GM21367 (cell line): Measurements from ENCODE around the gene MACF1.

ENCODE experiments used
- ATAC-seq: cut with Tn5 transposase; IDR thresholded peaks from one replicate; pipeline ENCODE4 v1.9.1; 2021; ENCODE audit not compliant: unreplicated experiment

MACF1 gene

GRCh38 chr1:39387452-39387851 lies 183.0 kb downstream of the MACF1 start:
- no peak for ATAC-seq

DNA sequence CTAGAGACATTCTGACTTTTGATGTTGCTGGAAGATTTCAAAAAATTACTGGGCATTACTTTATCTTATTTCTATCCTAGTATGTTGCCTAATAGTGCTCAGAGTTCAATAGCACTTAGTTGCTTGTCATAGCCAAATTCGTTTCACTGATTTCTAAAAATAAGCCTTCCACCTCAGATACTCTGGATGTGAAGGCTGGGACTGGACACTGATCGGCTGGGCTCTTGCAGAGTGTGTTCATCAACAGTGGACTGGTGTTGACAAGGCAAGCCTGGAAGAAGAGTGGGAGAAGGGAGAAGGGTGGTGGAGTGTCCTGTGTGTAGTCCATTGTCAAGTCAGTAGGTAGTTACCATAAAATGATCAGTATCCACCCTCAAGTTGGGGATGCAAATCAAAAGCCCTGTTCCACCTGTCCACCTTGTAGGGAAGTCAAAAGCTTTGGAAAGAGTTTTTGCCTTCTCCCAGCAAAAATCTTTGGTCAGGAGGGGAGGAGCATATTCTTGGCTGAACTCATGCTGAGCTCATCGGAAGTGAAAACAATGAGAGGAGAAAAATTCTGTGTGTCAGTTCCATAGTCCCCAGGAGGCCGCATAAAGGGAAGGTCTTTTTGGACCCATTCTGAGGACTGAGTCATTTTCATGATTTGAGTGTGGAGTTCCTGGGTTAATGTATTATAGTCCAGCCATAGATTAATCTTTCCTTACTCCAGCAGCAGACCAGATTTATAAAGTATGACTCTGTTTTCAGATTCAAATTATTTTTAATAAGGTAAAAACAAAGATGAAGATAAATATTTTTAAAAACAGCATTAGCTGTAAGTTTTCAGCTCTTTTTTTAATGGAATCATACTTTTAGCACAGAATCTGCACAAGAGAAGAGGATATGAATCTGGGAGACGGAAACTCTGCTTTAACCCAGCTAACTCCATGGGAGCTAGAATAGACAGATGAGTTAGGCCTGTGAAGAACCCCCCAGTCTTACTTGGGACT lies 187.5 kb downstream of the MACF1 start:
- no peak for ATAC-seq

GRCh38 chr1:39392851-39393573 lies 188.5 kb downstream of the MACF1 start:
- ATAC-seq, result no peak

GRCh38 chr1:39393645-39394044 lies 189.2 kb downstream of the MACF1 start:
- no peak for ATAC-seq

GRCh38 chr1:39394059-39394458 lies 189.6 kb downstream of the MACF1 start:
- ATAC-seq, result no peak

GRCh38 chr1:39394598-39394997 lies 190.1 kb downstream of the MACF1 start:
- ATAC-seq, result no peak

GRCh38 chr1:39395357-39395831 lies 190.9 kb downstream of the MACF1 start:
- ATAC-seq, result no peak

DNA sequence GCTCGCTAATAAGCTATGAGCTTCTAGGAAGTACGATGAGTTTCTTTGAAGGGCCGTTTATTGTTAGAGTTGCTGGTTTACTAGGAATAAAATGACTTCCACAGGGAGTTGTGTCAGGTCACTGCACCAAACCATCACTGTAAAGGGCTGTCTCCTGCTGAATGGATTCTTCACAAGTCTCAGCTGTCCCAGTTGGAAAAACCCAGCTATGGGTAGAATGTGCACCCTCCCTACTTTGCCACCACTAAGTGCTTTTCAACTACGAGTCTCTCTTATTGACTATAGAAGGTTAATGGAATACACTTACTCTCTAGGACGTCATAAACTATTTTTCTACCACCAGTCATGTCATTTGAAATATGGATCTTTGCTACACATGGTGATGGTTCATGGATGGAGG lies 192.2 kb downstream of the MACF1 start:
- no peak for ATAC-seq

- no peak for ATAC-seq
Observed at GRCh38 chr1:39397487-39397886, 193.0 kb downstream of the MACF1 start.

DNA sequence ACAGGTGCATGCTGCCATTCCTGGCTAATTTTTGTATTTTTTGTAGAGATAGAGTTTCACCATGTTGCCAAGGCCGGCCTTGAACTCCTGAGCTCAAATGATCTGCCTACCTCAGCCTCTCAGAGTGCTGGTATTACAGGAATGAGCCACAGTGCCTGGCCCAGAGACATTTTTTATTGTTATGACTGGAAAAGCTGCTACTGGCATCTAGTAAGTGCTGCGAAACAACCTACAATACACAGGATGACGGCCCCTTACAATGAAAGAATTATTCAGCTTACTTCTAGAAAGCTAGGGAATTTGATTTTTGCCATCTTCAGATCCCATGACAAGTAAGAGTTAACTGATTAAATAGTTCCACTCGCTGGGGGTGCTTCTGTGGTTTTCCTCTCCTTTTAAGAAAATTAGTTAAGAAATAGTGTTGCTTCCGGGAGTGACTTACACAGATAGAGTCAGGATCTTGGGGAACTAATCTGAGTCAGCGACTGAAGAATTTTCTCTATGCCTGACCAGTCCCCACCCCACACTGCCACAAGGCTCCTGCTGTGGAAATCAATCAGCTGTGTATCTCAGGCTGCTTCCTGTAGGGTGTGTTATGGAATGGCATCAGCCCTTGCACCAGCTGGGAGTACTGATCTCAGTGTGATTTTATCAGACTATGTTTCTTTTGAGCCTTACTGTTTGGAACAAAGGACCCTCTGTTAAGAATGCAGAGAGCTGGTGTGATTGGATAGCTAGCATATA lies 194.0 kb downstream of the MACF1 start:
- ATAC-seq, result no peak

DNA sequence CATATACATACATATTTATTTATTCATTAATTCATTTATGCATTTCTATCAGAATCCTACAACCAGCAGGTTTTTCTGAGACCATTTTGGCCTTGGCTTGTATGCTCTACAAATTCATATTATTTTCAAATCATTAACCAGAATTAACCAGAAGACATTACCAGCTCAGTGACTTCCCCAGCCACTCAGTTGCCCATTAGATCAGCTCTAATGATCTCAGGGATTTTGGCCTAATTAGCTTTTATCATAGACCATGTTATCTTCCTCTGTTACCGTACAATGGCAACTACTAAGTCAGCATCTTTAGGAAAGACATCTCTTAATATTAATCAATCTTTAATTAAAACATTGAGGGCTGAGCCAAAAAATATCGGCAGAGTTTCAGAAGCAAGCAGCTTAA lies 196.6 kb downstream of the MACF1 start:
- ATAC-seq, result no peak

DNA sequence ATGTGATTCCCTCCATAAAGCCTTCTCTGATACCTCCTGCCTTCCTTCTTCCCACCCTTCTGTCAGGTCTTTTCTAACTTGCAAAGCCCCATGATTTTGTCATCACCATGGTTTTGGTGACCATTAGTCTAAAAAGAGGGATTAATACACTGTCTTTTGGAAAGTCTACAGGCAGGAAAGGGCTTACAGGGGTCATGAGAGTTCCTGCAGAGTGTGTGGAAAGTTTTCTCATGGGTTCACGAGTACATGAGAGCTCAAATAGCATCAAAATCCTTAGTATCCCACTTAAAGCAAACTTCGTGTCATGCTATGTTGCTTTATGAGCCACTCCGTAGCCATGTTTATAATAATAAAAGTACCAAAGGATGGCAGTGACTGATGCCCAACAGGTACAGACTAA lies 200.4 kb downstream of the MACF1 start:
- no peak for ATAC-seq

GRCh38 chr1:39405358-39405757 lies 200.9 kb downstream of the MACF1 start:
- no peak for ATAC-seq

DNA sequence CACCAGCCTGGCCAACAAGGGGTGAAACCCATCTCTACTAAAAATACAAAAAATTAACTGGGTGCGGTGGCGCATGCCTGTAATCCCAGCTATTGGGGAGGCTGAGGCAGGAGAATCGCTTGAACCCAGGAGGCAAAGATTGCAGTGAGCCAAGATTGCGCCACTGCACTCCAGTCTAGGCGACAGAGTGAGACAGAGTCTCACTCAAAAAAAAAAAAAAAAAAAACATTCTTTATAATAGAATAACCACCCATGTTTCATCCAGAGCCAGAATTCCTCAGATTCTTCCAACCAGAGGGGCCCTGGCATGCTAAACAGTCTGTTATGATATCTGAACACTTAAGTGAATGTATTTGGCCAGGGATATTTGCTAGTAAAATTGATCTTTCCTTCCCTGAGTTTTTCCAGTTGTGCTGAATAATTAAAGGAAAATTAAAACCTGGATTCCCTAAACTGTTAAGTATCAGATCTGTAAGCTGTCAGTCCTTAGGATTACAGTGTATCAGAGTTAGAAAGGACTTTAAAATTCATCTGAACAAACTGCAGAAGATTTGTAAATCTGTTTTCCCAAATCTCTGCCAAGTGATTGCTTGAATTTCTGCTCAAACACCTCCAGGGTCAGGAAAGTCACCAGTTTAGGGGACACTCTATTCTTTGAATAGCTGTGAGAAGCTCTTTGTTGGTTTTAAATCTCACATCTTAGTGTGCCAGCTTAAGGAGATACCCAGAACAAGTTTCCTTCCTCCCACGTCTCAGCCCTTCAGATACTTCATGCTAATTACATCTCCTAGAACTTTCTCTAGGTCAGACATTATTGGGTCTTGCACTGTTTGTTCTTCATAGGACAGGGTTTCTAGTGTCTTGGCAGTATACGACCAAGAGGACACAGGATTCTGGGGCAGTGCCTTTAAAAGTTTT lies 202.3 kb downstream of the MACF1 start:
- no peak for ATAC-seq

- no peak for ATAC-seq
Observed at GRCh38 chr1:39407510-39407895, 203.0 kb downstream of the MACF1 start.

DNA sequence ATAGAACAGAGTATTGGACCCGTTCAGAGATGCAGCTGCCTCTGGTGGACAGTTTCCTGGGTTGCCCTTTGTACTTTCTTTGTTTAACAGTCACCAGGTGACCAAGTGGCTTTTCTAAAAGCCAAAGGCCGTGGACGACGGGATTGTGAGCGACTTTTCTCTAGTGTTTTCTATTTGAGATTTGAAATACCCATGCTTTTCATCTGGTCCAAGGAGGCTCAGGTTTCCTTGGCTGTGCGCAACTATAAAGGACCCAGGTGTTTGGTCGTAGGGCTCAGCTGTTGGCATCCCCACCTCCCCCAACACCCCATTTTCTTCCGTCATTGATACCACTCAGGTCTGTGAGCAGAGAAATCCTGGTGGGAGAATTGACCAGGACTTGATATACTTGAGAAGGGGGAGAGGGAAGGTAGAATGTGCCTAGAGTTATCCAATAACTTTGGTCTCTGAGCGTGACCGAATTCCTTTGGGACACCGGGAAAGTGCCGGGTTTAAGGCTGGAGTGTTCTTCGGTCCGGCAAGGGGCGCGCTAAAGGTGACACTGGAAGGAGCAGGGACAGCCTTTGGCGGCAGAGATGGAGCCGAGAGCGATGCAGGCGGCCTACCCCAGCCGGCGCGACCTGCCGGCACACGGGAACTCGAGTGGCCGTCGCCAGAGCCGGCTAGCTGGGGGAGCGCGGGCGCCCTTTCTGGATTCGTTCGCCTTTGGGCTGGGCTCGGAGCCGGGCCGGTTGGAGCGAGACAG lies 203.6 kb downstream of the MACF1 start:
- ATAC-seq, result no peak

DNA sequence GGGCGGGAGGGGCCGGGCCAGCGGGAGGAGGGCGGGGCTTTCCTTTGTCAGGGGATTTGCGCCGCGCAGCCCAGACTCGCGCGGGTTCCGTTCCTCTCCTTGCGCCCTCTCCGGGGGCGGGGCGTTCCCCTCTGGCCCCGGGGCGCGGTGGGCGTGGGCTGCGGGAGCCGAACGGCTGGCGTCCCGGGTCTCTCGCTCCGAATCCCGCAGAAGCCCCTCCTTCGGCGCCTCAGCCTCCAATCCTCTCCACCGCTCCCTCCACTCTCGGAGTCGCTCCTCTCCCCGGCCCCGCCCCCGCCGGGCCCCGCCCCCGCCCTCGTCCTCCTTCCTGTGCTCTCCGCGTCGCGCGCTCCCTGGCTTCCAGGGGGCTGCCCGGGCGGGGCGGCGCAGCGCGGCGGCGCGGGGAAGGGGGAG lies 204.2 kb downstream of the MACF1 start:
- ATAC-seq, result peak; percentile 53

DNA sequence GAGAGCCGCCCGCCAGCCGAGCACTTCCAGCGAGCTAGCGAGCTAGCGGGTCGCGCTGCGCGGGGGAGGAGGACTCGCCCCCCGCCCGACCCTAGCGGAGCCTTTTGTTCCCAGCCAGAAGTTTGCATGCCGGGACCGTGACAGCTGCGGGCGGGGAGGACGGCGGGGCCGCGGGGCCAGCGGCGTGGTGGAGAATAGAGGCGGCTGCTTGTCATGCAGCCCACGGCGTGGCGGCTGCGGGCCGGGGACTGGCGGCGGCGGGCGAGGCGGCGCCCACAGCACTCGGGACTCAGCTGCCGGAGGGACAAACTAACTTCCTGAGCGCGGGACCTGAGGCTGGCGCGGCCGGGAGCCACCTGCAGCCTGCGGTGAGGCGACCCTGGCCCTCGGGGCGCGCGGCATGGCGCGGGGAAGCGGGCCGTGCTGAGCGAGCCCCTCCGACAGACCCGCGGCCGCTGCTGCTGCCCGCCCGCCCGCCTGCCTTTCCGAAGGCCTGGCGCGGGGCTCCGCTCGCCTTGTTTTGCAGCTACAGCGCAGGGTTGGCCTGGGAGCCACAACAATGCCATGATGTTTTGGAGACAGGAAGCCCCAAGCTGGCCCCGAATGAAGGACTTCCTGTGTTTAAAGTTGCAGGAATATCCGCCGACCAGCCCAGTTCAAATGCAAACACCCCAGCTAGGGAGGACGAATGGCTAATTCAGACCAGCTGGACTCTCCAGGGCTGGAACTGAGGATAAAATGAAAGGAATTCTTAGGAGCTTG lies 204.7 kb downstream of the MACF1 start:
- ATAC-seq, result peak; percentile 10

GRCh38 chr1:39410915-39411436 lies 206.5 kb downstream of the MACF1 start:
- no peak for ATAC-seq
